Measurements from ENCODE around the gene CT45A5.
"Not testable (repeated sequence)": the region's sequence is repeated elsewhere in the genome, so short reads cannot be mapped to it uniquely, and the experiment has no call there.

CT45A5 gene

GRCh38 chrX:135785403-135785802, at the start of gene CT45A5:
Gene CT45A5 (minus strand): TSS chrX:135785503. CDS start chrX:135781729, 3,774 bp downstream.
- not testable (repeated sequence) for DNase-seq (ENCODE audit: low spot score)

- not testable (repeated sequence) for DNase-seq (ENCODE audit: low spot score)
These were observed 34.6 kb upstream of the CT45A5 start, which contains the start of gene CT45A2 for GRCh38 chrX:135819912-135820311. Gene CT45A2 (minus strand): TSS chrX:135820012. CDS start chrX:135816265, 3,747 bp downstream.

- not testable (repeated sequence) for DNase-seq (ENCODE audit: low spot score)
These were observed 17.4 kb upstream of the CT45A5 start, which contains the start of gene CT45A6 for GRCh38 chrX:135802687-135803086. Gene CT45A6 (minus strand): TSS chrX:135802787. CDS start chrX:135798993, 3,794 bp downstream.

- not testable (repeated sequence) for DNase-seq (ENCODE audit: low spot score)
These were observed 17.2 kb downstream of the CT45A5 start, which contains the start of gene CT45A3 for GRCh38 chrX:135768091-135768490. Gene CT45A3 (minus strand): TSS chrX:135768191. CDS start chrX:135764444, 3,747 bp downstream.

GRCh38 chrX:135744739-135745138, 40.6 kb downstream of the CT45A5 start:
- not testable (repeated sequence) for DNase-seq (ENCODE audit: low spot score)

- no peak for DNase-seq (ENCODE audit: low spot score)
These were observed 44.0 kb downstream of the CT45A5 start for GRCh38 chrX:135741192-135741715.

GRCh38 chrX:135740681-135741149, 44.6 kb downstream of the CT45A5 start:
- DNase-seq (ENCODE audit: low spot score) = peak; percentile 64

GRCh38 chrX:135737366-135738071, 47.8 kb downstream of the CT45A5 start:
- DNase-seq (ENCODE audit: low spot score) = no peak

GRCh38 chrX:135734666-135735065, 50.6 kb downstream of the CT45A5 start:
- not testable (repeated sequence) for DNase-seq (ENCODE audit: low spot score)
